IPS DF 6.9 (cell line): ENCODE measurements around the gene PCNX1.
"Not testable (repeated sequence)": the region's sequence is repeated elsewhere in the genome, so short reads cannot be mapped to it uniquely, and the experiment has no call there.

Source experiments
- DNase-seq: peaks from one replicate; pipeline ENCODE4 v3.0.0-alpha.2; 2013; ENCODE audit warnings: low read depth, low spot score
- H3K27ac ChIP-seq: one replicate; pipeline ENCODE4 v1.5.1; 2013; ENCODE audit warnings: low read length, control low read depth
- H3K27me3 ChIP-seq: 2 replicates; pipeline ENCODE4 v1.6.1; 2013; ENCODE audit warnings: mild to moderate bottlenecking, low read length; ENCODE audit not compliant: control insufficient read depth, insufficient read depth
- H3K36me3 ChIP-seq: 2 replicates; pipeline ENCODE4 v1.6.1; 2013; ENCODE audit warnings: low read length; ENCODE audit not compliant: control insufficient read depth, insufficient read depth
- H3K4me1 ChIP-seq: 2 replicates; pipeline ENCODE4 v1.6.1; 2013; ENCODE audit warnings: low read length; ENCODE audit not compliant: control insufficient read depth, insufficient read depth
- H3K4me3 ChIP-seq: 2 replicates; pipeline ENCODE4 v1.5.1; 2013; ENCODE audit warnings: mild to moderate bottlenecking, low read length
- H3K9me3 ChIP-seq: 2 replicates; pipeline ENCODE4 v1.6.1; 2013; ENCODE audit warnings: low read length, inconsistent platforms; ENCODE audit not compliant: control insufficient read depth, insufficient read depth
- WGBS: extraction: QIAGEN DNeasy Blood & Tissue Kit; methylation state at CpG from one replicate; pipeline ENCODE4 v1.1.7; 2013; ENCODE audit warnings: mixed read lengths, missing lambda C conversion rate; ENCODE audit not compliant: insufficient read length, insufficient coverage; 5-methylcytosine and 5-hydroxymethylcytosine counted together

Gene PCNX1

GRCh38 chr14:71121001-71121400 is 213.7 kb downstream of the PCNX1 start:
- no peak overlapping the region for H3K27ac ChIP-seq
- H3K4me1 ChIP-seq, result peaks cover 2% of the 10 kb centered on the region; the same call in 1 of the 2 replicates
- no peaks in the 10 kb centered on the region for H3K27me3 ChIP-seq
- no peak for DNase-seq
- H3K9me3 ChIP-seq, result no peaks in the 10 kb centered on the region; the same call in 1 of the 2 replicates
- no peaks in the 10 kb centered on the region for H3K36me3 ChIP-seq
- WGBS, result no CpG with 5 or more reads among the region's 1 CpG
- H3K4me3 ChIP-seq, result no peak overlapping the region

GRCh38 chr14:71121711-71122110 is 214.5 kb downstream of the PCNX1 start:
- Histone ChIP-seq H3K36me3 (no peaks in the 10 kb centered on the region), H3K27me3 (no peaks in the 10 kb centered on the region), H3K4me1 (peaks cover 2% of the 10 kb centered on the region; the same call in 1 of the 2 replicates), H3K27ac (no peak overlapping the region), H3K4me3 (no peak overlapping the region), H3K9me3 (no peaks in the 10 kb centered on the region; the same call in 1 of the 2 replicates)
- no CpG with 5 or more reads among the region's 5 CpGs for WGBS
- DNase-seq, result no peak

- no peaks in the 10 kb centered on the region for H3K27me3 ChIP-seq
- H3K9me3 ChIP-seq, result no peaks in the 10 kb centered on the region; the same call in 1 of the 2 replicates
- no peaks in the 10 kb centered on the region for H3K36me3 ChIP-seq
- H3K4me3 ChIP-seq, result no peak overlapping the region
- H3K4me1 ChIP-seq, result peaks cover under 1% of the 10 kb centered on the region; the same call in 1 of the 2 replicates
- WGBS, result no CpG with 5 or more reads among the region's 2 CpGs
- DNase-seq, result no peak
- no peak overlapping the region for H3K27ac ChIP-seq
Measured at GRCh38 chr14:71122866-71123565, 215.8 kb downstream of the PCNX1 start.

- Histone ChIP-seq H3K27me3 (no peaks in the 10 kb centered on the region), H3K4me3 (no peak overlapping the region), H3K36me3 (no peaks in the 10 kb centered on the region), H3K9me3 (no peaks in the 10 kb centered on the region; the same call in 1 of the 2 replicates), H3K27ac (no peak overlapping the region), H3K4me1 (no peaks in the 10 kb centered on the region)
- WGBS, result no CpG with 5 or more reads among the region's 4 CpGs
- DNase-seq, result no peak
Measured at GRCh38 chr14:71123579-71124135, 216.4 kb downstream of the PCNX1 start.

GRCh38 chr14:71129716-71130490 is 222.6 kb downstream of the PCNX1 start:
- not testable (repeated sequence) for H3K4me3 ChIP-seq, H3K4me1 ChIP-seq, H3K36me3 ChIP-seq, DNase-seq, H3K27me3 ChIP-seq, H3K27ac ChIP-seq, H3K9me3 ChIP-seq
- no CpG with 5 or more reads among the region's 9 CpGs for WGBS

- WGBS, result no CpG with 5 or more reads among the region's 11 CpGs
- no peak overlapping the region for H3K27ac ChIP-seq
Measured at GRCh38 chr14:71130491-71131179, 223.4 kb downstream of the PCNX1 start.

GRCh38 chr14:71133296-71133695 is 226.0 kb downstream of the PCNX1 start:
- WGBS, result no CpG with 5 or more reads among the region's 8 CpGs
- DNase-seq, result no peak
- no peak overlapping the region for H3K27ac ChIP-seq

More at GRCh38 chr14:71130491-71131179, 223.4 kb downstream of the PCNX1 start:
- H3K9me3 ChIP-seq, result no peaks in the 10 kb centered on the region
- no peak for DNase-seq
- no peaks in the 10 kb centered on the region for H3K4me1 ChIP-seq
- H3K4me3 ChIP-seq, result no peak overlapping the region
- H3K36me3 ChIP-seq, result no peaks in the 10 kb centered on the region
- H3K27me3 ChIP-seq, result no peaks in the 10 kb centered on the region

GRCh38 chr14:71135496-71135895 is 228.2 kb downstream of the PCNX1 start:
- Histone ChIP-seq H3K36me3 (no peaks in the 10 kb centered on the region), H3K4me1 (peaks cover 3% of the 10 kb centered on the region; the same call in 1 of the 2 replicates), H3K27me3 (no peaks in the 10 kb centered on the region), H3K27ac (no peak overlapping the region), H3K9me3 (no peaks in the 10 kb centered on the region), H3K4me3 (no peak overlapping the region)
- DNase-seq, result no peak
- WGBS, result no CpG with 5 or more reads among the region's 2 CpGs

More at GRCh38 chr14:71133296-71133695, 226.0 kb downstream of the PCNX1 start:
- Histone ChIP-seq H3K27me3 (no peaks in the 10 kb centered on the region), H3K9me3 (no peaks in the 10 kb centered on the region), H3K4me1 (no peaks in the 10 kb centered on the region), H3K4me3 (no peak overlapping the region), H3K36me3 (no peaks in the 10 kb centered on the region)

- Histone ChIP-seq H3K27me3 (no peaks in the 10 kb centered on the region), H3K27ac (no peak overlapping the region), H3K4me1 (peaks cover 3% of the 10 kb centered on the region; the same call in 1 of the 2 replicates), H3K9me3 (no peaks in the 10 kb centered on the region), H3K36me3 (no peaks in the 10 kb centered on the region), H3K4me3 (no peak overlapping the region)
- no CpG with 5 or more reads among the region's 4 CpGs for WGBS
- DNase-seq, result no peak
Measured at GRCh38 chr14:71135911-71136310, 228.7 kb downstream of the PCNX1 start.
